Brain microvascular endothelial cell (primary cell): ENCODE measurements around the gene SPRYD4.
"Not testable (repeated sequence)": the region's sequence is repeated elsewhere in the genome, so short reads cannot be mapped to it uniquely, and the experiment has no call there.

Experiments used
- DNase-seq: peaks from one replicate; pipeline ENCODE4 v3.0.0-alpha.2; 2020
- H3K27ac ChIP-seq: fragments of 250-450 bp; sonication (Bioruptor Pico); 2 replicates; pipeline ENCODE4 v1.5.1; 2020; ENCODE audit warnings: mild to moderate bottlenecking, moderate library complexity
- H3K27me3 ChIP-seq: fragments of 250-450 bp; sonication (Bioruptor Pico); replicated peaks from 2 replicates; pipeline ENCODE4 v1.5.1; 2020; ENCODE audit warnings: mild to moderate bottlenecking
- H3K36me3 ChIP-seq: fragments of 250-450 bp; sonication (Bioruptor Pico); replicated peaks from 2 replicates; pipeline ENCODE4 v1.5.1; 2020; ENCODE audit warnings: mild to moderate bottlenecking
- H3K4me3 ChIP-seq: 2 replicates; pipeline ENCODE4 v1.5.1; 2011; ENCODE audit warnings: low read depth, mild to moderate bottlenecking, control low read depth, low read length, moderate library complexity
- CTCF ChIP-seq: IDR thresholded peaks from 2 replicates; pipeline ENCODE4 v1.5.1; 2011; ENCODE audit warnings: low read depth, mild to moderate bottlenecking, moderate library complexity, low read length, control low read depth, inconsistent platforms; ENCODE audit errors: missing control alignments
- in situ Hi-C: cut with HindIII; loops from 2 replicates; pipeline ENCODE4 v1.10.0; 2017; ENCODE audit warnings: low sequenced_read_pairs, low pct_ligation_motif_present

Gene SPRYD4

GRCh38 chr12:56510786-56511185 is 42.4 kb downstream of the SPRYD4 start:
- in situ Hi-C loops = loop anchor here (25.0 kb wide), 1 partner anchor 102 kb away; no protein-coding TSS in a partner anchor
- TF ChIP-seq CTCF = no peak
- H3K36me3 ChIP-seq = no peaks in the 10 kb centered on the region
- no peaks in the 10 kb centered on the region for H3K27me3 ChIP-seq
- H3K27ac ChIP-seq = no peak overlapping the region
- no peak overlapping the region for H3K4me3 ChIP-seq
- no peak for DNase-seq

- H3K4me3 ChIP-seq, H3K27me3 ChIP-seq: not testable (repeated sequence)
Observed at GRCh38 chr12:56514014-56514318, 45.6 kb downstream of the SPRYD4 start.

GRCh38 chr12:56517854-56518253 is 49.5 kb downstream of the SPRYD4 start:
- no peak for DNase-seq
- no peak overlapping the region for H3K27ac ChIP-seq
- H3K27me3 ChIP-seq = no peaks in the 10 kb centered on the region
- H3K4me3 ChIP-seq = no peak overlapping the region
- in situ Hi-C loops = loop anchor here (25.0 kb wide), 1 partner anchor 94 kb away; no protein-coding TSS in a partner anchor
- TF ChIP-seq CTCF = no peak
- H3K36me3 ChIP-seq = no peaks in the 10 kb centered on the region

More at GRCh38 chr12:56514014-56514318, 45.6 kb downstream of the SPRYD4 start:
- in situ Hi-C loops = loop anchor here (25.0 kb wide), 1 partner anchor 98 kb away; no protein-coding TSS in a partner anchor
- not testable (repeated sequence) for H3K27ac ChIP-seq, H3K36me3 ChIP-seq, DNase-seq

GRCh38 chr12:56518570-56518969 is 50.2 kb downstream of the SPRYD4 start:
- Histone ChIP-seq H3K4me3 (no peak overlapping the region), H3K27me3 (no peaks in the 10 kb centered on the region), H3K36me3 (no peaks in the 10 kb centered on the region), H3K27ac (no peak overlapping the region)
- in situ Hi-C loops = loop anchor here (25.0 kb wide), 1 partner anchor 94 kb away; no protein-coding TSS in a partner anchor
- TF ChIP-seq CTCF = no peak
- DNase-seq = no peak

- Histone ChIP-seq H3K4me3 (no peak overlapping the region), H3K27ac (peak overlapping the region; percentile 3), H3K36me3 (no peaks in the 10 kb centered on the region), H3K27me3 (no peaks in the 10 kb centered on the region)
- in situ Hi-C loops = loop anchor here (25.0 kb wide), 1 partner anchor 92 kb away; no protein-coding TSS in a partner anchor
- no peak for DNase-seq
- TF ChIP-seq CTCF = no peak
Observed at GRCh38 chr12:56520048-56520447, 51.7 kb downstream of the SPRYD4 start.

- Histone ChIP-seq H3K4me3 (no peak overlapping the region), H3K27ac (peak overlapping the region; percentile 63), H3K27me3 (no peaks in the 10 kb centered on the region), H3K36me3 (no peaks in the 10 kb centered on the region)
- in situ Hi-C loops = loop anchor here (25.0 kb wide), 1 partner anchor 92 kb away; no protein-coding TSS in a partner anchor
- TF ChIP-seq CTCF = no peak
- no peak for DNase-seq
Observed at GRCh38 chr12:56520506-56520905, 52.1 kb downstream of the SPRYD4 start.
